ENCODE results near the gene PLBD1. TPM values are rescaled to one million over a fixed set of nuclear protein-coding genes. Genes with fewer than 3 reads are reported as not detected.
A peak's percentile ranks its signal among the peaks of the same experiment; 100 is the strongest.

The PLBD1 gene
- total and polyA plus RNA-seq, 12 donors, result 6.4 to 45.1 (median 27.6) TPM

DNA sequence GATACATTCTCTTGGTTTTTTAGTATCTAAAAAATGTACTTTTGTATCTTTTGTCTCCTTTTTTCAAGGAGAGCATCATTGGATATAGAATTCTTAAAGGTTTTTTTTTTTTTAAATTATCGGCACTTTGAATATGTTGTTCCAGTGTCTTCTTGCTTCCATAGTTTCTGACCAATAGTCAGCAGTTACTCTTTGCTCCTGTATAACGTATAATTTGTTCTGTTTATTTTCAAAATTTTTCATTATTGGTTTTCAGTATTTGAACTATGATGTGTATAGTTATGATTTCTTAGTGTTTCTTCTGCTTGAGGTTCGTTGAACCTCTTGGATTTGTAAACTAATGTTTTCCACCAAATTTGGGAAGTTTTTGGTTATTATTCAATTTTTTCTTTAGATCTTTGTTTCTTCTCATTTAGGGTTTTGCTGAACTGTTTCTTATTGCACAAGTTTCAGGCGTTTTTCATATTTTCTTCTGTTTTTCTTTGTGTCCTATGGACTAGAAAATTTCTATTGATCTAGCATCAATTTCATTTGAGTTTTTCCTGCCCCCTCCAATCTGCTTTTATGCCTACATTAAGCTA lies 93.9 kb downstream of the PLBD1 start:
- Histone ChIP-seq H3K36me3 (peaks cover 0 to 98% (median 69%) of the 10 kb centered on the region in 9 donors), H3K4me1 (no peaks in the 10 kb centered on the region), H3K27ac (no peak overlapping the region), H3K9me3 (peaks cover 0 to 68% (median 42%) of the 10 kb centered on the region in 11 donors), H3K27me3 (no peaks in the 10 kb centered on the region), H3K4me3 (no peak overlapping the region)
- intact Hi-C loops (cut with DNase I), result no loop called here
- TF ChIP-seq, protein P1, sequence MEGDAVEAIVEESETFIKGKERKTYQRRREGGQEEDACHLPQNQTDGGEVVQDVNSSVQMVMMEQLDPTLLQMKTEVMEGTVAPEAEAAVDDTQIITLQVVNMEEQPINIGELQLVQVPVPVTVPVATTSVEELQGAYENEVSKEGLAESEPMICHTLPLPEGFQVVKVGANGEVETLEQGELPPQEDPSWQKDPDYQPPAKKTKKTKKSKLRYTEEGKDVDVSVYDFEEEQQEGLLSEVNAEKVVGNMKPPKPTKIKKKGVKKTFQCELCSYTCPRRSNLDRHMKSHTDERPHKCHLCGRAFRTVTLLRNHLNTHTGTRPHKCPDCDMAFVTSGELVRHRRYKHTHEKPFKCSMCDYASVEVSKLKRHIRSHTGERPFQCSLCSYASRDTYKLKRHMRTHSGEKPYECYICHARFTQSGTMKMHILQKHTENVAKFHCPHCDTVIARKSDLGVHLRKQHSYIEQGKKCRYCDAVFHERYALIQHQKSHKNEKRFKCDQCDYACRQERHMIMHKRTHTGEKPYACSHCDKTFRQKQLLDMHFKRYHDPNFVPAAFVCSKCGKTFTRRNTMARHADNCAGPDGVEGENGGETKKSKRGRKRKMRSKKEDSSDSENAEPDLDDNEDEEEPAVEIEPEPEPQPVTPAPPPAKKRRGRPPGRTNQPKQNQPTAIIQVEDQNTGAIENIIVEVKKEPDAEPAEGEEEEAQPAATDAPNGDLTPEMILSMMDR (IDR thresholded peaks at IDR 0.05), result no peak
- WGBS, 2 donors, result 93 to 95% methylated on average over 4 of the region's 4 CpGs
- no peak for DNase-seq
- ATAC-seq, result no peak

- WGBS, 2 donors, result 92 to 100% methylated on average over 1 of the region's 1 CpG
- Histone ChIP-seq H3K4me1 (no peaks in the 10 kb centered on the region), H3K27me3 (no peaks in the 10 kb centered on the region), H3K9me3 (peaks cover 0 to 65% (median 42%) of the 10 kb centered on the region in 11 donors), H3K36me3 (peaks cover 0 to 98% (median 57%) of the 10 kb centered on the region in 9 donors), H3K4me3 (no peak overlapping the region), H3K27ac (no peak overlapping the region)
- no peak for DNase-seq
- intact Hi-C loops (cut with DNase I), result no loop called here
- ATAC-seq, result no peak
- TF ChIP-seq, protein P1 (IDR thresholded peaks at IDR 0.05), result no peak
Measured at GRCh38 chr12:14471497-14471896, 96.2 kb downstream of the PLBD1 start.

DNA sequence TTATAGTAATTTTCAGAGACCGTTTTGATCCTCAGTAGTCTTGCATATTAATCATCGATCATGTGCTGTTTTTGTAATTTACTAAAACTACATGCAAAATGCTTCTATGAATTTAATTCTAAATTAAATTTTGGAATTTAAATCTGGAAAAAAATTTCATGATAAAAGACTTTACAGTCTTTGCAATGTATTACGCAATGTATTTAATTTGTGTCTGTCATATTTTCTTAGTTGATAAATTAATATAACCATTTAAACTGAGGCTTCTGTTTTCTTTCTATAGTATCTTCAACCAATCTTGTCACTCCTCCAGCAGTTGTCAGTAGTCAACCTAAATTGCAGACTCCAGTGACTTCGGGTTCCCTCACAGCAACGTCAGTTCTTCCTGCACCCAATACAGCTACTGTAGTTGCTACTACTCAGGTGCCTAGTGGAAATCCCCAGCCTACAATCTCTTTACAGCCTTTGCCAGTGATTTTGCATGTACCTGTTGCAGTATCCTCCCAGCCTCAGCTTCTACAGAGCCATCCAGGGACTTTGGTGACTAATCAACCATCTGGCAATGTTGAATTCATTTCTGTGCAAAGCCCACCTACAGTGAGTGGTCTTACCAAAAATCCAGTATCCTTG lies 107.4 kb downstream of the PLBD1 start:
- DNase-seq (no peak), ATAC-seq (no peak)
- WGBS, 2 donors, result 94 to 100% methylated on average over 5 of the region's 5 CpGs
- Histone ChIP-seq H3K4me1 (no peaks in the 10 kb centered on the region), H3K27ac (no peak overlapping the region), H3K4me3 (no peak overlapping the region), H3K36me3 (peaks cover 0 to 97% (median 20%) of the 10 kb centered on the region in 9 donors), H3K9me3 (no peaks in the 10 kb centered on the region), H3K27me3 (no peaks in the 10 kb centered on the region)
- TF ChIP-seq, protein P1 (IDR thresholded peaks at IDR 0.05), result no peak
- intact Hi-C loops (cut with DNase I), result no loop called here

- 49 to 67% methylated on average over 2 of the region's 2 CpGs for WGBS, 2 donors
- Histone ChIP-seq H3K4me1 (peaks cover 0 to 27% (median 0%) of the 10 kb centered on the region in 9 donors), H3K9me3 (no peaks in the 10 kb centered on the region), H3K36me3 (peaks cover 0 to 94% (median 14%) of the 10 kb centered on the region in 9 donors), H3K27ac (no peak overlapping the region), H3K27me3 (no peaks in the 10 kb centered on the region), H3K4me3 (no peak overlapping the region)
- ATAC-seq, result peak in 3 of 8 donors; percentile 38 to 46 (median 45)
- intact Hi-C loops (cut with DNase I), result loop anchor here in 2 of 10 donors (5.0 to 10.0 kb wide), 3 partner anchors 90 to 210 kb away; partner anchors contain the start of gene ATF7IP (in 1 of the 2)
- no peak for DNase-seq
- TF ChIP-seq, protein P1 (IDR thresholded peaks at IDR 0.05), result peak; percentile 6 to 59 (median 43)
Measured at GRCh38 chr12:14454098-14454907, 113.4 kb downstream of the PLBD1 start.

Measured in heart right ventricle (tissue), 16 donors.